GM19240 (cell line): ENCODE data around the gene ZNF709.
"Not testable (repeated sequence)": the region's sequence is repeated elsewhere in the genome, so short reads cannot be mapped to it uniquely, and the experiment has no call there.

Source experiments
- DNase-seq: peaks from one replicate; pipeline ENCODE4 v3.0.0; 2011; ENCODE audit warnings: low spot score; ENCODE audit not compliant: insufficient read length

Gene ZNF709

GRCh38 chr19:12484371-12485051 is at the start of gene ZNF709:
ZNF709 (minus strand) TSS chr19:12484816; CDS start chr19:12484657, 159 bp downstream.
- peak; percentile 68 for DNase-seq

- no peak for DNase-seq
Observed at GRCh38 chr19:12527034-12527836, 42.6 kb upstream of the ZNF709 start.

GRCh38 chr19:12526542-12526941 is 41.9 kb upstream of the ZNF709 start:
- no peak for DNase-seq

DNA sequence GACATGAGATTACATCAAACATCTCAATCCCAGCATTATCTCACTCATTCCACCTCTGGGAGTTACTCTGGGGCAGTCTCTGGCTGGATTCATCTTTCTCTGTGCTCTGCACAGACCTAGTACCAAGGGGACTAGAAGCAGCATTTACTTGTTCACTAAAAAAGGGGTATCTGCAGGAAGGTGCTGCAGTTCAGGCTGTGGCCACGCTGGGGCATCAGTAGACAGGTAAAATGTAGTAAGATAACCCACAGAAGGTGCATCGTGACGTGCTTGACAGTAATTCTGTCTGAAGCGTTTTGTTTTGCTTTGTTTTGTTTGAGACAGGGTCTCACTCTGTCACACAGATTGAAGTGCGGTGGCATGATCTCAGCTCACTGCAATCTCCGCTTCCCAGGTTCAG is 37.4 kb upstream of the ZNF709 start:
- no peak for DNase-seq

- no peak for DNase-seq
Observed at GRCh38 chr19:12513531-12514061, 29.0 kb upstream of the ZNF709 start.

DNA sequence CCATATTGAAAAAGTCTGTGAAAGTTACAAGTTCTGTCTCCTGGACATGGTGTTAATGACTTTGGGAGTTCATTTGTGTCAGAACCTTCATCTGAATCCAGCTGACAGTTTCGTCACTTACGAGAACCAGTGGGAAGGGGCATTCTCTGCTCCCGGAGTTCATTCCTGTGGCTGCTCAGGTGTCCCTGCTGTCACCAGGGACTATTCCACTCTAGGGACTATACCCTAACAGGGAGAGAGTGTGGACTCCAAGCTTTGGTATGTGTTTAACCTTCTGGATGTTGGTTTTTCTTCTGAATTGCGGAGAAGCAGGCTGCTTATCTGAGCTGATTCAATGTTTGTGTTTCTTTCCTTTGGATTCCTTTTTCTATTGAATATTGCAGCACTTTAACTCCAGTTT is 12.4 kb upstream of the ZNF709 start:
- no peak for DNase-seq

DNA sequence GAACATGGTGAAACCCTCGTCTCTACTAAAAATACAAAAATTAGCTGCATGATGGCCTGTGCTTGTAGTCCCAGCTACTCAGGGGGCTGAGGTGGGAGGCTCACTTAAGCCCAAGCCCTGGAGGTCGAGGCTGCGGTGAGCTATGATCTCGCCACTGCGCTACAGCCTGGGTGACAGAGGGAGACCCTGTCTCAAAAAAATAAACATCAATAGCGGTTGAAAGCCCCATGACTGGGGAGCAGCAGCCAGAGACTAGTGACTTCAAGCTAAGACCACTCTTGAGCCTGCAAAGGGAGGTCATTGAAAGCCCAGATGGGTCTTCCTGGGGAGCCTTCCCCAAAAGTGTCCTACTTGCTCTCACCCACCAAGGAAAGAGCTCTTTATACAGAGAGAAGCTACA is 11.9 kb upstream of the ZNF709 start:
- no peak for DNase-seq

DNA sequence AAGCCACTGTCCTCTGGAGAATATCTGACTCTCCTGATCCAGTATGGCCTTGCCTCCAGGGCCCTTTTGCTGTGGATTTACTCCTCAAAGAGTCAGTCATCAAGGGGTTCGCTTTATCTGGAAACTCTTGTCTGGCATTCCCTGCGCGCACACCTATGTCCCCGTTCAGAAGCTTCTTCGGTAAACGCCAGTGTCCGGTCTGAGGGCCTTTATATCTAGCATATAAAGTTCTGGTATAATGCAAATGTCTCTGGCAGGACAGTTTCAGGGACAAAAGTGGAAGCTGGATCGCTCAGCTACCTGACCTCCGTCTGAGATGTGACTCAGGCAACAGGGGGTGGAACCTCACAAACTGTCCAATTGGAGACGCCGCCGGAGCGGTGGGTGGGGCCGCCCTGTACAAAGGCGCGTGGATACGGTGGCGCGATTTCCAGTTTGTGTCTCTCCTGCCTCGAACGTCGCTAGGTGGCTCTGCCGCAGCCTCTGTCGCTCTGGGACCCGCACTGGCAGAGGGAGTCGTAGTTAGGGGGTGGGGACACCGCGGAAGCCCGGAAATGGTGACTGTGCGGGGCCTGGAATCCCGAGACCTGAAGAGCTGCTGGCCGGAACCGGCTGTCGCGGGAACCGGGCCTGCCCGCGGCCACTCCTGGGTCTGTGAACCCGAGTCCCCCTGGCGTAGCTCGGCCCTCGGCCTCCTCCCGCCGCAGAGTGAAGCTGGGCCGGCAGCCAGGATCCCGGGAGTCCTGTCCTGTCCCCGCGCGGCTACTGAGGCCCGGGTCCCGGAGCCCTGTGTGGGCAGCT is 10.6 kb upstream of the ZNF709 start:
- DNase-seq: peak; percentile 53

DNA sequence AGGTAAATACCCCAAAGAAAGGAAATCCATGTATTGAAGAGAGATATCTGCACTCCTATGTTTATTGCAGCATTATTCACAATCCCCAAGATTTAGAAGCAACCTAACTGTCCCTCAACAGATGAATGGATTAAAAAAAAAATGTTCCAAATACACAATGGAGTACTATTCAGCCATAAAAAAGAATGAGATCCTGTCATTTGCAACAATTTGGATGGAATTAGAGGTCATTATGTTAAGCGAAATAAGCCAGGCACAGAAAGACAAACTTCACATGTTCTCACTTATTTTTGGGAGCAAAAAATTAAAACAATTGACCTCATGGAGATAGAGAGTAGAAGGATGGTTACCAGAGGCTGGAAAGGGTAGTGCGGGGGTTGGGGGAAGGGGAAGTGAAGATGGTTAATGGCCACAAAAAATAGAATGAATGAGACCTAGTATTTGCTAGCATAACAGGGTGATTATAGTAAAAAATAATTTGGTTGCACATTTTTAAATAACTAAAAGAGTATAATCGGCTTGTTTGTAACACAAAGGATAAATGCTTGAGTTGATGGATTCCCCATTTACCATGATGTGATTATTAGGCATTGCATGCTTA is 9.7 kb upstream of the ZNF709 start:
- DNase-seq: no peak

GRCh38 chr19:12486265-12486783 is 1.7 kb upstream of the ZNF709 start:
- DNase-seq: not testable (repeated sequence)

DNA sequence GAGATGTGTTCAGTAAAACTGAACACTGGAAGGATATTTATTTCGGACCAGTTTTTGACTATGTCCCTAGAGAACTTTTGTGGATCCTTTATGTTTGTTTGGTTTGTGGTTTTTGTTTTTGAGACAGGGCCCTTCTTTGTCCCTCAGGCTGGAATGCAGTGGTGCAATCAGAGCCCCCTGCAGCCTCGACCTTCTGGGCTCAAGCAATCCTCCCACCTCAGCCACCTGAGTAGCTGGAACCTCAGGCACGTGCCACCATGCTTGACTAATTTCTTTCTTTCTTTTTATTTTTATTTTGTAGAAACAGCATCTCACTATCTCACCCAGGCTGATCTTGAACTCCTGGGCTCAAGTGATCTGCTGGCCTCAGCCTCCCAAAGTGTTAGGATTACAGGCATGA is 955 bp upstream of the ZNF709 start:
- no peak for DNase-seq

- no peak for DNase-seq
Observed at GRCh38 chr19:12485052-12485416, 418 bp upstream of the ZNF709 start.

- no peak for DNase-seq
Observed at GRCh38 chr19:12484011-12484370, 625 bp downstream of the ZNF709 start.

DNA sequence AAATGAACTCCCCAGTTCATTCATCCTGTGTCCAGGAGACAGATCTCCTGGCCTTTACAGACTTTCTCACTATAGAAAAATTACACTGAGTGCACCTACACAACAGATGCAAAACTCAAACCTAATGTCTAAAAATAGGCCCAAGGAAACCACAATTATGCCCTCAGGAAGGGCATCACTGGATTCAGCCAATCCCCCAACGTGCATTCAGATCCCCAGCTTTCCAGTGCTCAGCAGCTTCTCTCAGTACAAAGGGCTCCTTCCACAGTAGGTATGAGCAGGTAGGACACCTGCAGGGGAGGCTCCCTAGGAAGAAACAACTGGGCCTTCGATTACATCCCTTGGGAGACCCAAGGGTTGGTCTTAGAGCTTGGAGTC is 2.1 kb downstream of the ZNF709 start:
- no peak for DNase-seq

GRCh38 chr19:12481781-12482508 is 2.7 kb downstream of the ZNF709 start:
- no peak for DNase-seq

- no peak for DNase-seq
Observed at GRCh38 chr19:12478234-12478941, 6.2 kb downstream of the ZNF709 start.

DNA sequence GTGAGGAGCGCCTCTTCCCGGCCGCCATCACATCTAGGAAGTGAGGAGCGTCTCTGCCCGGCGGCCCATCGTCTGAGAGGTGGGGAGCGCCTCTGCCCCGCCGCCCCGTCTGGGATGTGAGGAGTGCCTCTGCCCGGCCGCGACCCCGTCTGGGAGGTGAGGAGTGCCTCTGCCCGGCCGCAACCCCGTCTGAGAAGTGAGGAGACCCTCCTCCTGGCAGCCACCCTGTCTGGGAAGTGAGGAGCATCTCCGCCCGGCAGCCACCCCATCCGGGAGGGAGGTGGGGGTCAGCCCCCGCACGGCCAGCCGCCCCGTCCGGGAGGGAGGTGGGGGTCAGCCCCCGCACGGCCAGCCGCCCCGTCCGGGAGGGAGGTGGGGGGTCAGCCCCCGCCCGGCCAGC is 17.0 kb downstream of the ZNF709 start:
- DNase-seq: not testable (repeated sequence)

GRCh38 chr19:12465211-12465610 is 19.4 kb downstream of the ZNF709 start:
- no peak for DNase-seq

- no peak for DNase-seq
Observed at GRCh38 chr19:12464769-12465168, 19.8 kb downstream of the ZNF709 start.

DNA sequence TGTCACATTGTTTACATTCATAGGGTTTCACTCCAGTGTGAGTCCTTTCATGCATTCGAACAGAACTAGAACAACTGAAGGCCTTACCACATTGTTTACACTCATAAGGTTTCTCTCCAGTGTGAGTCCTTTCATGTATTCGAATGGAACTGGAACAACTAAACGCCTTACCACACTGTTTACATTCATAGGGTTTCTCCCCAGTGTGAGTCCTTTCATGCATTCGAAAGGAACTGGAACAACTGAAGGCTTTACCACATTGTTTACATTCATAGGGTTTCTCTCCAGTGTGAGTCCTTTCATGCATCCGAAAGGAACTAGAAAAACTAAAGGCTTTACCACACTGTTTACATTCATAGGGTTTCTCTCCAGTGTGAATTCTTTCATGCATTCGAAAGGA is 20.5 kb downstream of the ZNF709 start:
- DNase-seq: not testable (repeated sequence)
